Measurements from ENCODE around the gene DHX38.
"Not testable (repeated sequence)": the region's sequence is repeated elsewhere in the genome, so short reads cannot be mapped to it uniquely, and the experiment has no call there.

DHX38 gene

GRCh38 chr16:72093448-72094265 lies at the start of gene DHX38, which contains the start of gene TXNL4B:
Gene DHX38, plus strand, starts transcription at chr16:72093847. Its CDS starts 2,311 bp downstream, at chr16:72096158.
Gene TXNL4B, minus strand, starts transcription at chr16:72093620. Its CDS starts 2,871 bp downstream, at chr16:72090749.
- peak; percentile 73 for DNase-seq (ENCODE audit: insufficient read length, low spot score)
- TF ChIP-seq CTCF (IDR thresholded peaks at IDR 0.05; ENCODE audit: insufficient read depth, missing control alignments), result no peak
- no peak for FAIRE-seq

- DNase-seq (ENCODE audit: insufficient read length, low spot score) (no peak), FAIRE-seq (no peak)
- no peak for TF ChIP-seq CTCF (IDR thresholded peaks at IDR 0.05; ENCODE audit: insufficient read depth, missing control alignments)
These were observed 49.4 kb upstream of the DHX38 start for GRCh38 chr16:72044296-72044695.

GRCh38 chr16:72044825-72045359 lies 48.8 kb upstream of the DHX38 start:
- FAIRE-seq, result no peak
- TF ChIP-seq CTCF (IDR thresholded peaks at IDR 0.05; ENCODE audit: insufficient read depth, missing control alignments), result no peak
- no peak for DNase-seq (ENCODE audit: insufficient read length, low spot score)

- TF ChIP-seq CTCF (IDR thresholded peaks at IDR 0.05; ENCODE audit: insufficient read depth, missing control alignments), result no peak
- no peak for FAIRE-seq
- DNase-seq (ENCODE audit: insufficient read length, low spot score), result no peak
These were observed 44.5 kb upstream of the DHX38 start for GRCh38 chr16:72049110-72049509.

- no peak for TF ChIP-seq CTCF (IDR thresholded peaks at IDR 0.05; ENCODE audit: insufficient read depth, missing control alignments)
- FAIRE-seq (no peak), DNase-seq (ENCODE audit: insufficient read length, low spot score) (no peak)
These were observed 42.7 kb upstream of the DHX38 start for GRCh38 chr16:72050769-72051464.

- no peak for TF ChIP-seq CTCF (IDR thresholded peaks at IDR 0.05; ENCODE audit: insufficient read depth, missing control alignments)
- no peak for FAIRE-seq
These were observed 41.8 kb upstream of the DHX38 start for GRCh38 chr16:72051818-72052217.

GRCh38 chr16:72054254-72054847 lies 39.3 kb upstream of the DHX38 start, which contains the start of gene HP:
Gene HP, plus strand, starts transcription at chr16:72054505. Its CDS starts 148 bp downstream, at chr16:72054653.
- not testable (repeated sequence) for DNase-seq (ENCODE audit: insufficient read length, low spot score); FAIRE-seq

More at GRCh38 chr16:72051818-72052217, 41.8 kb upstream of the DHX38 start:
- DNase-seq (ENCODE audit: insufficient read length, low spot score), result no peak
